H1 (cell line): ENCODE measurements around the gene GRB7. TPM values are rescaled to one million over a fixed set of nuclear protein-coding genes. Genes with fewer than 3 reads are reported as not detected.

Source experiments
- CTCF ChIA-PET: fragments of 300-600 bp; sonication (Branson Sonifier 250); formaldehyde crosslinking; loops from one replicate; lab custom pipeline; 2021; ENCODE audit not compliant: partially characterized antibody; lab: Charles Lee
- POLR2A ChIA-PET: fragments of 300-600 bp; sonication (Branson Sonifier 250); formaldehyde crosslinking; loops from one replicate; lab custom pipeline; 2021; ENCODE audit warnings: inconsistent platforms; ENCODE audit not compliant: partially characterized antibody; lab: Charles Lee
- DNase-seq, 2 experiments: peaks; one replicate each; pipeline versions ENCODE4 v3.0.0 to v3.0.0-alpha.2; 2010 to 2022; ENCODE audit warnings: low spot score in 2 of 2, low read depth in 1 of 2, mixed read lengths in 1 of 2
- FAIRE-seq: peaks from 2 replicates; lab custom pipeline; 2011; peaks lifted over from hg19 to GRCh38; lab: Jason Lieb, UNC
- H2AFZ ChIP-seq: 2 replicates; pipeline ENCODE4 v1.8.1; 2012; ENCODE audit warnings: low read length, inconsistent platforms
- H2AK5ac ChIP-seq: 2 replicates; pipeline ENCODE4 v1.6.1; 2013; ENCODE audit warnings: low read depth, low read length
- H2BK120ac ChIP-seq: replicated peaks from 2 replicates; pipeline ENCODE3; 2013; ENCODE audit warnings: low read depth, low read length, inconsistent platforms
- H2BK12ac ChIP-seq: 2 replicates; pipeline ENCODE4 v1.6.1; 2013; ENCODE audit warnings: low read depth, low read length
- H2BK15ac ChIP-seq: 2 replicates; pipeline ENCODE4 v1.6.1; 2013; ENCODE audit warnings: low read length
- H2BK20ac ChIP-seq: 2 replicates; pipeline ENCODE4 v1.6.1; 2013; ENCODE audit warnings: low read length
- H2BK5ac ChIP-seq: 2 replicates; pipeline ENCODE4 v1.6.1; 2013; ENCODE audit warnings: low read depth, low read length
- H3K14ac ChIP-seq: 2 replicates; pipeline ENCODE4 v1.6.1; 2013; ENCODE audit warnings: inconsistent platforms; ENCODE audit not compliant: insufficient read length
- H3K18ac ChIP-seq: 2 replicates; pipeline ENCODE4 v1.6.1; 2013; ENCODE audit warnings: low read length; ENCODE audit errors: extremely low read depth
- H3K23ac ChIP-seq: 2 replicates; pipeline ENCODE4 v1.6.1; 2013; ENCODE audit warnings: inconsistent platforms; ENCODE audit not compliant: insufficient read length
- H3K23me2 ChIP-seq: 2 replicates; pipeline ENCODE4 v1.6.1; 2013; ENCODE audit warnings: low read depth, low read length
- H3K27ac ChIP-seq: 2 replicates; pipeline ENCODE4 v1.6.1; 2011; ENCODE audit warnings: low read depth, low read length, inconsistent platforms
- H3K27me3 ChIP-seq, 4 experiments: replicated peaks in 1 of 4; 1 replicate in 1 of 4; 2 replicates in 3 of 4; pipeline versions ENCODE4 v1.6.1 to v1.8.1; 2011 to 2013; ENCODE audit warnings: low read length in 3 of 4, mild to moderate bottlenecking in 3 of 4, inconsistent platforms in 2 of 4, mixed read lengths in 2 of 4, moderate library complexity in 1 of 4; ENCODE audit not compliant: control insufficient read depth in 3 of 4, insufficient read depth in 3 of 4; ENCODE audit errors: extremely low read depth in 1 of 4
- H3K36me3 ChIP-seq, 4 experiments: 2 replicates each; pipeline versions ENCODE4 v1.6.1 to v1.8.1; 2011 to 2013; ENCODE audit warnings: mild to moderate bottlenecking in 4 of 4, low read length in 3 of 4, moderate library complexity in 2 of 4, control low read depth in 1 of 4, inconsistent platforms in 1 of 4; ENCODE audit not compliant: insufficient read depth in 4 of 4, control insufficient read depth in 2 of 4
- H3K4ac ChIP-seq: replicated peaks from 2 replicates; pipeline ENCODE3; 2013; ENCODE audit warnings: low read length, low read depth, mixed read lengths, inconsistent platforms; ENCODE audit not compliant: insufficient read length
- H3K4me1 ChIP-seq, 4 experiments: replicated peaks in 1 of 4; 1 replicate in 1 of 4; 2 replicates in 3 of 4; pipeline versions ENCODE4 v1.6.1 to v1.8.1; 2011 to 2013; ENCODE audit warnings: low read length in 3 of 4, inconsistent platforms in 2 of 4, mixed read lengths in 1 of 4; ENCODE audit not compliant: insufficient read depth in 4 of 4, control insufficient read depth in 3 of 4
- H3K4me2 ChIP-seq, 2 experiments: 2 replicates each; pipeline versions ENCODE4 v1.6.1 to v1.8.1; 2011 to 2013; ENCODE audit warnings: low read depth in 2 of 2, low read length in 2 of 2, control low read depth in 1 of 2, inconsistent platforms in 1 of 2, mild to moderate bottlenecking in 1 of 2; ENCODE audit not compliant: insufficient read depth in 1 of 2
- H3K4me3 ChIP-seq, 4 experiments: fragments of 200-600, 300-600 bp in 1 of 4; sonication (generic), shearing (Covaris generic), sonication (Bioruptor Twin) in 1 of 4; 2 replicates each; pipeline versions ENCODE4 v1.5.1 to v1.8.1; 2011 to 2016; ENCODE audit warnings: low read length in 4 of 4, low read depth in 3 of 4, control low read depth in 2 of 4, inconsistent platforms in 2 of 4, mild to moderate bottlenecking in 2 of 4, mixed read lengths in 1 of 4, moderate library complexity in 1 of 4; ENCODE audit not compliant: insufficient read depth in 2 of 4; ENCODE audit errors: extremely low read depth in 1 of 4
- H3K56ac ChIP-seq: replicated peaks from 2 replicates; pipeline ENCODE3; 2013; ENCODE audit warnings: low read depth, mild to moderate bottlenecking, mixed read lengths, low read length, inconsistent platforms; ENCODE audit not compliant: insufficient read length
- H3K79me1 ChIP-seq: 2 replicates; pipeline ENCODE4 v1.6.1; 2013; ENCODE audit warnings: low read depth, low read length, control low read depth
- H3K79me2 ChIP-seq, 2 experiments: 2 replicates each; pipeline versions ENCODE4 v1.6.1 to v1.8.1; 2012 to 2013; ENCODE audit warnings: low read length in 2 of 2, mild to moderate bottlenecking in 2 of 2, inconsistent platforms in 1 of 2; ENCODE audit not compliant: insufficient read depth in 2 of 2, control insufficient read depth in 1 of 2
- H3K9ac ChIP-seq, 4 experiments: replicated peaks in 1 of 4; 1 replicate in 1 of 4; 2 replicates in 3 of 4; pipeline versions ENCODE4 v1.6.1 to v1.8.1; 2011 to 2013; ENCODE audit warnings: low read depth in 3 of 4, low read length in 3 of 4, control low read depth in 2 of 4, mild to moderate bottlenecking in 2 of 4, moderate library complexity in 2 of 4, inconsistent platforms in 1 of 4; ENCODE audit errors: extremely low read depth in 1 of 4
- H3K9me3 ChIP-seq, 2 experiments: 2 replicates each; pipeline versions ENCODE4 v1.6.1 to v1.8.1; 2012 to 2013; ENCODE audit warnings: mild to moderate bottlenecking in 2 of 2, moderate library complexity in 2 of 2, control low read depth in 1 of 2, inconsistent platforms in 1 of 2, low read depth in 1 of 2, low read length in 1 of 2, mixed read lengths in 1 of 2; ENCODE audit not compliant: insufficient read depth in 2 of 2
- H4K20me1 ChIP-seq, 2 experiments: replicated peaks in 1 of 2; 2 replicates each; pipeline versions ENCODE3 to v1.8.1; 2011 to 2013; ENCODE audit warnings: inconsistent platforms in 2 of 2, low read length in 2 of 2, mild to moderate bottlenecking in 1 of 2; ENCODE audit not compliant: insufficient read depth in 2 of 2, control insufficient read depth in 1 of 2
- H4K5ac ChIP-seq: 2 replicates; pipeline ENCODE4 v1.6.1; 2013; ENCODE audit warnings: low read length, low read depth, mixed read lengths, inconsistent platforms; ENCODE audit not compliant: insufficient read length
- H4K8ac ChIP-seq: 2 replicates; pipeline ENCODE4 v1.8.0; 2013; ENCODE audit warnings: mild to moderate bottlenecking, moderate library complexity, low read length, inconsistent platforms; ENCODE audit not compliant: insufficient read depth; ENCODE audit errors: extremely low read depth
- H4K91ac ChIP-seq: replicated peaks from 2 replicates; pipeline ENCODE3; 2013; ENCODE audit warnings: low read length, mixed read lengths, inconsistent platforms; ENCODE audit not compliant: insufficient read length
- JUND ChIP-seq: IDR thresholded peaks from 2 replicates; pipeline ENCODE4 v1.6.1; 2011; ENCODE audit warnings: mild to moderate bottlenecking, improper control_type of control experiment, low read length
- RXRA ChIP-seq: IDR thresholded peaks from 2 replicates; pipeline ENCODE4 v1.6.1; 2011; ENCODE audit warnings: low read depth, mild to moderate bottlenecking, low read length, moderate library complexity; ENCODE audit not compliant: insufficient read depth
- TAF1 ChIP-seq: IDR thresholded peaks from 2 replicates; pipeline ENCODE4 v1.6.1; 2011; ENCODE audit warnings: mild to moderate bottlenecking, low read depth, low read length
- WGBS, 2 experiments: shearing (Covaris generic) in 1 of 2; methylation state at CpG; one replicate each; pipeline versions ENCODE4 v1.1.6 to v1.1.7; 2013 to 2015; ENCODE audit warnings: low lambda C conversion rate in 2 of 2, mixed read lengths in 2 of 2, inconsistent platforms in 1 of 2, low coverage in 1 of 2, missing lambda C conversion rate in 1 of 2; ENCODE audit not compliant: insufficient replicate concordance in 2 of 2, insufficient coverage in 1 of 2, insufficient read length in 1 of 2; ENCODE audit errors: extremely low coverage in 1 of 2, missing lambda C conversion rate in 1 of 2; 5-methylcytosine and 5-hydroxymethylcytosine counted together
- polyA plus RNA-seq, 7 experiments: library from polyadenylated mRNA; depleted of rRNA in 3 of 7; stranded (reverse) in 5 of 7; unstranded in 2 of 7; fragments of >200 nt in 5 of 7; fragments of 200-250 nt in 2 of 7; gene quantifications; 1 replicate in 5 of 7; 2 replicates in 1 of 7; 4 replicates in 1 of 7; pipeline versions ENCODE4 v1.2.1 to v1.2.3, GENCODE V29; 2011 to 2013; ENCODE audit warnings: missing spikeins in 2 of 7, mixed read lengths in 2 of 7
- total RNA-seq: library from RNA; stranded (reverse); fragmentation: NEBNext Ultra II Directional; extraction: Animal tissue kit (Norgen Biotek cat#: 25700); gene quantifications from 2 replicates; pipeline ENCODE4 v1.2.1, GENCODE V29; 2021

The GRB7 gene
- total and polyA plus RNA-seq, 2 of the 8 experiments (the other 6 are each of a cell fraction or from before 2014, with no cell fraction given): 32.2 to 41.5 TPM

GRCh38 chr17:39755554-39756379 lies 18.0 kb downstream of the GRB7 start:
- Histone ChIP-seq H4K8ac (no peak overlapping the region; the same call in 1 of the 2 replicates), H3K14ac (no peak overlapping the region), H3K27me3 (peaks cover 0 to 3% (median 2%) of the 10 kb centered on the region in 4 experiments; a peak in 2 of 7 replicates), H4K91ac (no peak overlapping the region), H3K23ac (no peak overlapping the region), H3K56ac (no peak overlapping the region), H3K79me2 (no peaks in the 10 kb centered on the region), H2BK120ac (no peak overlapping the region), H2BK12ac (peak overlapping the region; percentile 93), H2BK15ac (peak overlapping the region; percentile 99; the same call in 1 of the 2 replicates), H3K27ac (no peak overlapping the region), H4K5ac (no peak overlapping the region), H3K9ac (no peak overlapping the region), H3K23me2 (peaks cover 10% of the 10 kb centered on the region; the same call in 1 of the 2 replicates), H3K4me2 (peak overlapping the region; percentile 20 to 98; a peak in 2 of 4 replicates), H2BK5ac (peak overlapping the region; percentile 20; the same call in 1 of the 2 replicates), H3K4ac (peak overlapping the region; percentile 3), H3K4me1 (peaks cover 9 to 23% (median 18%) of the 10 kb centered on the region in 4 experiments), H2BK20ac (0 out of 2 replicates have a peak overlapping the region, but pooled peaks have one; percentile 43), H4K20me1 (no peaks in the 10 kb centered on the region), H2AK5ac (no peak overlapping the region), H3K9me3 (no peaks in the 10 kb centered on the region), H2AFZ (no peak overlapping the region), H3K18ac (no peak overlapping the region), H3K4me3 (no peak overlapping the region; a peak in 1 of 8 replicates), H3K36me3 (no peaks in the 10 kb centered on the region), H3K79me1 (no peaks in the 10 kb centered on the region; the same call in 1 of the 2 replicates)
- DNase-seq (no peak), FAIRE-seq (no peak)
- ChIA-PET POLR2A (interaction anchor here (0.5 to 8.1 kb wide), 9 partner anchors 17 to 118 kb away, joined by 3 to 54 read pairs (median 3); partner anchors contain the start of genes ERBB2, MIEN1 and PNMT), CTCF (interaction anchor here (0.5 to 8.2 kb wide), 20 partner anchors 8 to 208 kb away, joined by 3 to 102 read pairs (median 4); partner anchors contain the start of genes ERBB2, MIEN1 and PGAP3)
- WGBS, 2 experiments: 80% methylated on average over 17 of the region's 18 CpGs; no CpG with 5 or more reads in 1 of the 2 experiments
- TF ChIP-seq RXRA: no peak
- no peak for TF ChIP-seq JUND
- no peak for TF ChIP-seq TAF1
